SIG-M5 treated with dmso at 0.1 percent for 504 hours (cell line): ENCODE measurements around the gene RAD51B.
"Not testable (repeated sequence)": the region's sequence is repeated elsewhere in the genome, so short reads cannot be mapped to it uniquely, and the experiment has no call there.

ENCODE experiments used
- DNase-seq: peaks from one replicate; lab custom pipeline; 2025; ENCODE audit not compliant: unreplicated experiment; lab: John Stamatoyannopoulos, UW

Gene RAD51B

DNA sequence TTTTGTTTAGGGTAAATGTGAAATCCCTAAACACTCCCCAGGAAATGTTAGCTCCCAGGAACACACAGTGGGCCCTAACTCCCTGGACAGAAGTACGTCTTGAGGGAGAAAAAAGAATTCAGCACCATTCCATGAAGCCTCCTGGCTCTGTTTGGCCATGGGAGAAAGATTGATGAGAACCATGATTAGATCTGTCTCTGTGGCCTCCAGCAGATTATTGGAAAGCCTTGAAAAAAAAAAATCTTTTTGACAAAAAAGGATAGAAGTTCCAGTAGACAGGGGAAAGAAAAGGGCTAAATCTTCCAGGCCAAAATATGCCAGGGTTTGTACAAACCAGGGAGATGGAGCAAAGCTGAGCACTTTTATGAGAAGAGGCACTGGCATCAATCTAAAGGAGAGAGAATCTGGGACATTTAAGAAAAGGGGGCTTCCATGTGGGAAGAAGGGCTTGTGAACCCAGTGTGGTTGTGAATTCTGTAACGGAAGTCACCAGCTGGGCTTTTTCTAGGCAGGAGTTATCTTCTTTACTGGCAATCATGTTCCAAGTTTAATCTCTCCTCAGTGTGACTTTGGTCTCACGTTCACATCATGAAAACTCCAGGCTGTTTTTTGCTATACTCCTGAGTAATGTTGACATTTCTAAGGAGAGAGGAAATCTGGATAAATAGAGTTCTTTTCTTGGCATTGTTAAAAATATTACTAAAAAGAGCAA lies 426.7 kb downstream of the RAD51B start:
- no peak for DNase-seq

DNA sequence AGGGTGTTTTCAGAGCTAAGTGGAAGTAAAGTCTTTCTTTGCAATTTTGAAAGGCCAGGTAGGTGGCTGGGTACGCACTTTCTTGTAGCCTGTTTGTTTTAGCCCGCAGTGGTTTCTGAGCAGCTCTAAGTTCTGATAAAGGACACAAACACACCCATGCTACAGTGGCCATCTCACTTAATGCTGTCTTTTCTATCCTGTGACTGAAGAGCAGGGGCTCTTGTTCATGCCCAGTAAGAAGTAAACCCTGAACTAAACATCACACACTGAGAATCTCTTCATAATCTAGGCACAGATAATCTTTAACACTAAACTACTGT lies 427.2 kb downstream of the RAD51B start:
- no peak for DNase-seq

GRCh38 chr14:68247274-68247673 lies 427.7 kb downstream of the RAD51B start:
- DNase-seq = no peak

- peak; percentile 73 for DNase-seq
Observed at GRCh38 chr14:68247676-68248268, 428.2 kb downstream of the RAD51B start.

DNA sequence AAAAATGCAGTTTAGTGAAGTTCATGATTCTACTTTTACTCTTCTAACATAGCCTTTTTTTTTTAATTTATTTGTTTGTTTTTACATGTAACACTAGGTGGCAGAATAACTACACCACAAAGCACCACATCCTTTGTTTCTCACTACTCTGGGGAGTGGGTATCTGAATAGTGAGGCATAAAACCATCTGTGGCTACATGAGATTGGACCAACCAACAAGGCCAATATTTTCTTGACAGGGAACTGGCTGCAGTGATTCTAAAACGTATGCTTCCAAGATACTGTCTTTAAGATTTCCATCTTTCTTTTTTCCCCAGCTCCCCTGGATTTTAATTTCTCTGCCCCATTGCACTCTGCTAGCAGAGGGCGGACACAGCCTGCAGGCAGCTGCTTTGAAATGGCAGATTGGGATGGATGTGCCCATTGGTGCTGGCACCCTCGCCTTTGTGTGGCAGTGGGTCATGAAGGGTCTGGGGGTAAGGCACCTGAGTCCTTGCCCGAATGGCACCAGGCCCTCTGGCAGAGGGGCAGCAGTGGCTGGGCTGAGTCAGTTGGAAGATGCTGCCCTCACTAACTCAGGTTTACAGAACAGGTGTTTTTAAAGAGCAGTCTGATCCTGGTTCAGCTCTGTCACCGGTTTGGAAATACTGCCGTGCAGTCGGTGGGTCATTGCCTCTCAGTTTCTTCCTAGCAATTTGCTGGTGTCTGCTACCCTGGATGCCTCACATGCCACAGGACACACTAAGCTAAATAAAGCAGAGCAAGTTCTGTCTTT lies 429.1 kb downstream of the RAD51B start:
- DNase-seq = peak; percentile 34

DNA sequence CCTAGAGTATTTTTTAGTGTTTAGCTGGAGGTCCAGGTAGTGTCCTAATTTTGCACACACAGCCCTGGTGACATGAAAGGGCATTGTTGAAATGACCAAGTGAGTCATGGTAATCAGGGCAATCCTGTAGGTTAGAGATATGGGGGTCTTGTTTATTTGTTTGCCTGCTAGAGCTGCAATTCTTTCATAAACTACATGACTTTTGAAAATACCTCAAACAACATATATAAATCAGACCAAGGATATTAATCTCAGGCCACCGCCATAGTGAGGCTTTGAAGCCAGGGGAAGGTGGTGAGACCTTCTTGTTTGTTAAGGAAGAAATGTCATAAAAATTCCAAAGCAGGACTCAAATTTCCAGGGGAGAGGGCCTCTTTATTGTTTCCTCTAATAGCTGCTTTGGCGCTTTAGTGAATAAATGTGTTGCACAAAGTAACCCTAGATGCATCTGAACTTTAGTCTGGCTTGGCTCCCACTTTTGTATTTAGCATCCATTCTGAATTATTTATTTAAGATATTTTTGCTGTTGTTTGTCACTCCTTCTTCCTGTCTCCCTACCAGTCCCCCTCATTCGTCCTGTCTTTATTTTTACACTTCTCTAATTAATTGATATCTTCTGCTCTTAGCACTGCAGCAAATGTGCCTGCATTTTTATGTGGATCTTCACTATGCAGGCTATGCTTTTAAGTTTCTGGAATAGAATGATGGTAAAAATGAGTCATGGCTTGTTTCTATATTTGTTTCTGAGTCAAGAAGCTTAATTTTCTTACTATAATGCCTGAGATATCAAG lies 430.3 kb downstream of the RAD51B start:
- no peak for DNase-seq

DNA sequence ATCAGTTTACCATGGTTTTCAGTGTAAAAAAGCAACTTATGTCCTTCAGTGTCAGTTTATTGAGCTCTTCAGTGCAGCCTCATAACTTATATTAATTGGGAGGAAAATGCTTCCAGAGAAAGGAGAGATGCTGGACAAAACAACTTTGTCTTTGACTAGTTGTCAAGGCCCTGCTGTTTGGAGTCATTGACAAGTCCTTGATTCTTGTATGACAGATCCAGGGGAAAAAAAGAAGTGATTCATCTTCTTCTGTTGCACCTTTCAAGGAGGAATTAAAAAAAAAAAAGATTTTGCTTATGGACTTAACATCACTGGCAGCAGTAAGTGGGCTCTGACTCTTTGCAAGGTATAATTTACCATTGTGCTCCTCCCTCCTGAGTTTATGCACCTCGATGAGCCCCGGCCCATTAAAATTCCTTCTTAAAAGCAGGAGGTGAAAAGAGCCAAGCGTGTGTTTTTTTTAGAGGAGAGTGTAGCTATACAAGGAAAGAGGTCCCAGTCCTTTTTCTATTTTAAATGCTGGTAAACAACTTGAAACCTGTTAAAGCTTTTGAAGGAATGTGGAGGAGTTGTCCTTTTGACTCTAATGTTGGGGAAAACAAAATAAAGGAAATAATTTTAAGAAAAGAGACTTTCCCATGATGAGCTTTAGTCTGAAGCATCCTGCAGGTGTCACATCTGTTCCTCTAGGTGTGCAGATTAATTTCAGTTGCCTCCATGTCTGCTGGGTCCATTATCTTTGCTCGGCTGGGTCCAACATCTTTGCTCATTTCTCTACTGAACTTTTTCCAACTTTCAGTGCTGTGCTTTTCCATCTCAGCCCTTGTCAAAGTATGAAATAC lies 431.6 kb downstream of the RAD51B start:
- DNase-seq = no peak

DNA sequence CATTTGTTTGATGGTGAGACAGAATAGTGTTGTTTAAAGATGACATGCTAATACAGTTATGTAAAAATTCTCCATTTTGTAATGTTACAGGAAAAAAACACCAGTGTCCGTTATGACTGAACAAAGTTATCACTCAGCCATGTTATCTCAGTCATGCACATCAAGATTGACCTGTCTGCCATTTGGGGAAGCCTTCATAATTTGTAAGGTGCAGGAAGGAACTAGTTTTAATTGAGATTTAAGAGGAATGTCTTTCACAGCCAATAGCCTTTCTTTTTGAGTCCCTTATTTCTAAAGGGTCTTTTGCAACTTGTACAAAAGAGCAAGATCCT lies 432.2 kb downstream of the RAD51B start:
- DNase-seq = no peak

GRCh38 chr14:68253160-68253780 lies 433.7 kb downstream of the RAD51B start:
- DNase-seq = no peak

- no peak for DNase-seq
Observed at GRCh38 chr14:68253878-68254528, 434.4 kb downstream of the RAD51B start.

DNA sequence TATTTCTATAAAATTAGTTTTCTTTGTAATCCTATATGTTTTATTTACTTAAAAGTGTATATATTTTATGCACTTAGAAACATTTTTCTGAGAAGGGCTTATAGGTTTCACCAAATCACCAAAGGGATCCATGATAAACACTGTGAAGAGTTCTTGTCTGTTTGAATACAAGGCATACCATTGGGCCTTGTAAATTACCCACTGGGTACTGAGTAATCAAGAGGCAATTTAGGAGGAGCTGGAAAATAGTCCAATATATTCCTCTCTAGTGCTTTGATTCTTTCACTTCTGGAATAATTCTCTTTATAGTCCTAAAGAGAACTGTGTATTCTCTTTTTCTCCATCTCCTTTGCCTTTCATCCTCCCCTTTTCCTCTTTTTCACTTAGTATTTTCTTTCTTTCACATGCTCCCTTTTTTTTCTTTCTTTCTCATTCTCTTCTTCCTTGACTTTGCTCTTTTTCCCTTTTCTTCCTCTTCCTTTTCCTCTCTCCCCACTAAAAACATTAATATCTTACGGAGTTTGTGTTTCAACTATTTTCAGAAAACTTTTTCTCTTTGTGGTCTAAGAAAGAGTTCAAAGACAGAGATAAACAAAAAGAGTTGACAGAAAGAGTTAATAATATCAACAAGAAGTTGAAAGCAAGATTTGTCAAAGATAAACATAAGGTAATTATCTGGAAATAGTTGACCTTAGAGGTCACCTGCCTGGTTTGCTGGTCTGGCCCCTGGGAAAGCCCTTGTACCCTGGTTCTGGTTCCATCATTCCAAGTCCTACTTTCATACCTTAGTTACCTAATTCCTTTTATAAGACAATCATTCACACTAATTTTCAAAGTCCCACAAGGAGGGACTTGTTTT lies 435.3 kb downstream of the RAD51B start:
- DNase-seq = no peak

DNA sequence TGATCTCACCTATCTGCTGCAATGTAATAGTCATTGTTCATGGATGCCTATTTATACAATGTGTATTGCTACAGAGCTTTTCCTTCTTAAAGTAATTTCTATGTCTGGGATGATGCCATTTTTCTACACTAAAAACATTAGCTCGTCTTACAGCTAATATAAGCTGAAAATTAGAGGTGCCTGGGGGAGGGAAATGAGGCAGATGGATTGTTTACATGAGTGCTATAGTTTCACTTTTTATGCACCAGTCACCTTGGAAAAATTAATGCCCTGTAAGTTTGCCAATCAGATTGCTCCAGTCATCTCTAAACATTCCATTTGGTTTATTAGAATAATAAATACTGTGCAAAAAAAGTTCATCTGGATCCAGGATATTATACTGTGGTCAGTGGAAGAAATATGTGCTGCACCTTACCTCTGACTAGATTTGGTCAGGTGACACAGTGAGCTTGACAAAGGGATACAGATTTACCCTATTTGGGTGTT lies 436.2 kb downstream of the RAD51B start:
- DNase-seq = peak; percentile 73

DNA sequence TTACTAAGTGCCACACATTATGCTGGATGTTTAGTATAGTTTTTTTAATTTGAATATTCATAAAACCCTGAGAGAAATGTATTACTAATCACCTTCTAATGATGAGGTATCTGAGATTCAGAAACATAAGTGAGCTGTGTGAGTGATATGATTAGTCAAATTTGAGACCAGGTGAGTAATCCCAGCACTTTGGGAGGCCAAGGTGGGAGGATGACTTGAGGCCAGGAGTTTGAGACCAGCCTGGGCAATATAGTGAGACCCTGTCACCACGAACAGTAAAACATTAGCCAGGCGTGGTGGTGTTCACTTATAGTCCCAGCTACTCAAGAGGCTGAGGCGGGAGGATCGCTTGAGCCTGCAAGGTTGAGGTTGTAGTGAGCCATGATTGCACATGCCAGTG lies 438.4 kb downstream of the RAD51B start:
- DNase-seq = no peak

DNA sequence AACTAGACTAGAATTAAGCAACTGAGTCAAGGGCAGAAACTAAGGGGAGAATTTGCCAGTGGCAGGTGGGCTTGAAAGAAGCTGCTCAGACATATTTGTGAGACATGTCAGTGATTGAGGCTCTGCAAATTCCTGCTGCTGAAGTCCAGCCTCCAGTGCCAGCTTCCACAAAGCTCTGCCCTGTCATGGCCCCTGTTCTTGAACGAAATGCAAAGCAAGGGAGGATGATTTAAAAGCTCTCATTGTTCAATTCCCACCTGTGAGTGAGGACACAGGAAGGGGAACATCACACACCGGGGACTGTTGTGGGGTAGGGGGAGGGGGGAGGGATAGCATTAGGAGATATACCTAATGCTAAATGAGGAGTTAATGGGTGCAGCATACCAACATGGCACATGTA lies 439.4 kb downstream of the RAD51B start:
- DNase-seq = not testable (repeated sequence)

GRCh38 chr14:68260121-68260520 lies 440.5 kb downstream of the RAD51B start:
- DNase-seq = no peak

- DNase-seq = no peak
Observed at GRCh38 chr14:68261092-68261842, 441.7 kb downstream of the RAD51B start.

- no peak for DNase-seq
Observed at GRCh38 chr14:68262567-68262966, 443.0 kb downstream of the RAD51B start.
